ENCODE measurements around the gene PNISR.

GRCh38 chr6:99393698-99394531 is 31.2 kb downstream of the PNISR start, which contains the start of gene COQ3:
- no peak for TF ChIP-seq CTCF (IDR thresholded peaks at IDR 0.05)
- TF ChIP-seq POLR2A (IDR thresholded peaks at IDR 0.05) = no peak

Measured in tibial nerve (tissue), 3 donors.